ENCODE data around the gene SHMT2. TPM values are rescaled to one million over a fixed set of nuclear protein-coding genes. Genes with fewer than 3 reads are reported as not detected.
"Not testable (repeated sequence)": the region's sequence is repeated elsewhere in the genome, so short reads cannot be mapped to it uniquely, and the experiment has no call there.

SHMT2 gene
- total RNA-seq, 1 donor from 2014 or later: 54.0 TPM

GRCh38 chr12:57270966-57271470 lies 41.5 kb downstream of the SHMT2 start:
- Histone ChIP-seq H3K36me3 (peaks cover 0 to 51% of the 10 kb centered on the region in 2 donors), H3K4me1 (no peaks in the 10 kb centered on the region), H3K4me3 (no peak overlapping the region), H3K27ac (no peak overlapping the region), H3K27me3 (no peaks in the 10 kb centered on the region), H3K9me3 (no peaks in the 10 kb centered on the region)
- TF ChIP-seq POLR2A (IDR thresholded peaks at IDR 0.05) (no peak), POLR2AphosphoS5 (IDR thresholded peaks at IDR 0.05; ENCODE audit: insufficient read depth in 1 of 2, low read depth in 1 of 2) (no peak), CTCF (IDR thresholded peaks at IDR 0.05) (no peak)
- no peak for DNase-seq (ENCODE audit: extremely low spot score in 2 of 2)
- intact Hi-C loops (cut with DNase I): no loop called here

DNA sequence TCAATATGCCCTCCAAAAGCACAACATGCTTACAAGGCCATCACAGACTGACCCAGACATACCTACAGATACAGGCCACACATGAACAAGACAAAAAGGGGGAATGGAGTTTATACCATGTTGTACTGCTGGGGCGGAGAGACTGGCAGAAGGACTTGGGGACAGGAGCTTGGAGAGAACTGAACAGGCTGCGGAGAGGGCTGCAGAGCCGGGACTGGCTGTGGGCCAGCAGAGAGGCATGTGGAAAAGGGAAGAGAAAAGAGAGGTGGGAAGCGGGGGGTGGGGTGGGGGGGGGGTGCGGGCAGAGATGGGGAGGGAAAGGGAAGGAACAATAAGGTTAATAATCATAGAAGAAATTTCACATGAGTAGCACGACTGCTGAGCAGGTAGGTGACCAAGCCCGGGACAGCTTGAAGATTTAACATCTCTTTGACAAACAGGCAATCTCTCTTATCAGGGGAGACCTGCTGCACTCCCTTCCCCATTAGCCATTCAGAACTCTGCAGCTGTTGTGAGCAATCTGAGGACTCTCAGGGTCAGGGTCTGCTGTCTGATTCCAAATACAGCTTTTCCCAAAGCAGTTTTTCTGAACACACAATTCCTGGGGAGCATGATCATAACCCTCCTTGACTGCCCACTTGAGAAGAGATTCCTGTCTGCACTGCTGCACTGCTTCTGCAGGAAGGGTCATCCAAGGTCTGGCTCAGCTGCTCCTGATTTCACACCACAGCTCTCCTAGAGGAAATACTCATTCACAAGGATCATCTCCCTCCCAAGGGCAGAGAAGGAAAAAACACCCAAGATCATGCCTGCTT lies 43.0 kb downstream of the SHMT2 start:
- no peak overlapping the region for H3K4me3 ChIP-seq
- no peaks in the 10 kb centered on the region for H3K4me1 ChIP-seq
- H3K9me3 ChIP-seq: no peaks in the 10 kb centered on the region
- DNase-seq (ENCODE audit: extremely low spot score in 2 of 2): no peak
- H3K36me3 ChIP-seq: peaks cover 0 to 40% of the 10 kb centered on the region in 2 donors
- no peak overlapping the region for H3K27ac ChIP-seq
- intact Hi-C loops (cut with DNase I): no loop called here
- TF ChIP-seq POLR2A (IDR thresholded peaks at IDR 0.05) (no peak), POLR2AphosphoS5 (IDR thresholded peaks at IDR 0.05; ENCODE audit: insufficient read depth in 1 of 2, low read depth in 1 of 2) (no peak), CTCF (IDR thresholded peaks at IDR 0.05) (no peak)
- H3K27me3 ChIP-seq: no peaks in the 10 kb centered on the region

- no peak for DNase-seq (ENCODE audit: extremely low spot score in 2 of 2)
- H3K4me1 ChIP-seq: no peaks in the 10 kb centered on the region
- no peaks in the 10 kb centered on the region for H3K27me3 ChIP-seq
- H3K4me3 ChIP-seq: no peak overlapping the region
- TF ChIP-seq CTCF (IDR thresholded peaks at IDR 0.05) (no peak), POLR2AphosphoS5 (IDR thresholded peaks at IDR 0.05; ENCODE audit: insufficient read depth in 1 of 2, low read depth in 1 of 2) (no peak), POLR2A (IDR thresholded peaks at IDR 0.05) (no peak)
- intact Hi-C loops (cut with DNase I): no loop called here
- H3K9me3 ChIP-seq: no peaks in the 10 kb centered on the region
- no peak overlapping the region for H3K27ac ChIP-seq
- H3K36me3 ChIP-seq: peaks cover 0 to 36% of the 10 kb centered on the region in 2 donors
These were observed 44.0 kb downstream of the SHMT2 start for GRCh38 chr12:57273516-57273915.

DNA sequence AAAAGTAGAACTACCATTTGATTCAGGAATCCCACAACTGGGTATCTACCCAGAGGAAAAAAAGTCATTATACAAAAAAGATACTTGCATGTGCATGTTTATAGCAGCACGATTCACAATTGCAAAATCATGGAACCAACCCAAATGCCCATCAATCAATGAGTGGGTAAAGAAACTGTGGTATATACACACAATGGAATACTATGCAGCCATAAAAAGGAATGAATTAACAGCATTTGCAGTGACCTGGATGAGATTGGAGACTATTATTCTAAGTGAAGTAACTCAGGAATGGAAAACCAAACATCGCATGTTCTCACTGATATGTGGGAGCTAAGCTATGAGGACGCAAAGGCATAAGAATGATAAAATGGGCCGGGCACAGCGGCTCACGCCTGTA lies 46.7 kb downstream of the SHMT2 start:
- H3K27me3 ChIP-seq; H3K4me3 ChIP-seq; H3K4me1 ChIP-seq; DNase-seq (ENCODE audit: extremely low spot score in 2 of 2); intact Hi-C loops (cut with DNase I); H3K27ac ChIP-seq; H3K9me3 ChIP-seq: not testable (repeated sequence)
- H3K36me3 ChIP-seq: peaks cover 0 to 33% of the 10 kb centered on the region in 2 donors

- Histone ChIP-seq H3K4me3 (no peak overlapping the region), H3K9me3 (no peaks in the 10 kb centered on the region), H3K36me3 (peaks cover 0 to 33% of the 10 kb centered on the region in 2 donors), H3K27ac (no peak overlapping the region), H3K4me1 (no peaks in the 10 kb centered on the region), H3K27me3 (no peaks in the 10 kb centered on the region)
- no peak for DNase-seq (ENCODE audit: extremely low spot score in 2 of 2)
- no peak for TF ChIP-seq POLR2AphosphoS5 (IDR thresholded peaks at IDR 0.05; ENCODE audit: insufficient read depth in 1 of 2, low read depth in 1 of 2)
- TF ChIP-seq POLR2A (IDR thresholded peaks at IDR 0.05): no peak
- no peak for TF ChIP-seq CTCF (IDR thresholded peaks at IDR 0.05)
- intact Hi-C loops (cut with DNase I): no loop called here
These were observed 47.5 kb downstream of the SHMT2 start for GRCh38 chr12:57276935-57277563.
